Measurements from ENCODE around the gene CNTNAP3B.
"Not testable (repeated sequence)": the region's sequence is repeated elsewhere in the genome, so short reads cannot be mapped to it uniquely, and the experiment has no call there.

GRCh38 chr9:41980271-41980670 is 149.0 kb downstream of the CNTNAP3B start:
- TF ChIP-seq EP300 (IDR thresholded peaks at IDR 0.05; ENCODE audit: low read depth); POLR2A (IDR thresholded peaks at IDR 0.05); POLR2AphosphoS5 (IDR thresholded peaks at IDR 0.05): not testable (repeated sequence)
- TF ChIP-seq, protein P1, sequence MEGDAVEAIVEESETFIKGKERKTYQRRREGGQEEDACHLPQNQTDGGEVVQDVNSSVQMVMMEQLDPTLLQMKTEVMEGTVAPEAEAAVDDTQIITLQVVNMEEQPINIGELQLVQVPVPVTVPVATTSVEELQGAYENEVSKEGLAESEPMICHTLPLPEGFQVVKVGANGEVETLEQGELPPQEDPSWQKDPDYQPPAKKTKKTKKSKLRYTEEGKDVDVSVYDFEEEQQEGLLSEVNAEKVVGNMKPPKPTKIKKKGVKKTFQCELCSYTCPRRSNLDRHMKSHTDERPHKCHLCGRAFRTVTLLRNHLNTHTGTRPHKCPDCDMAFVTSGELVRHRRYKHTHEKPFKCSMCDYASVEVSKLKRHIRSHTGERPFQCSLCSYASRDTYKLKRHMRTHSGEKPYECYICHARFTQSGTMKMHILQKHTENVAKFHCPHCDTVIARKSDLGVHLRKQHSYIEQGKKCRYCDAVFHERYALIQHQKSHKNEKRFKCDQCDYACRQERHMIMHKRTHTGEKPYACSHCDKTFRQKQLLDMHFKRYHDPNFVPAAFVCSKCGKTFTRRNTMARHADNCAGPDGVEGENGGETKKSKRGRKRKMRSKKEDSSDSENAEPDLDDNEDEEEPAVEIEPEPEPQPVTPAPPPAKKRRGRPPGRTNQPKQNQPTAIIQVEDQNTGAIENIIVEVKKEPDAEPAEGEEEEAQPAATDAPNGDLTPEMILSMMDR (IDR thresholded peaks at IDR 0.05): not testable (repeated sequence)

Data from transverse colon (tissue), 4 donors.